PC-9 (cell line): Measurements from ENCODE around the gene MCUB.

Experiments
- EZH2 ChIP-seq: fragments of 200-600 bp; sonication (generic); IDR thresholded peaks from 2 replicates; pipeline ENCODE4 v1.8.0; 2017; ENCODE audit warnings: antibody characterized with exemption, low read depth
- TF ChIP-seq, protein P1 (sequence below): fragments of 200-600 bp; sonication (generic); conservative IDR thresholded peaks from 2 replicates; pipeline ENCODE4 v1.6.1; 2017; ENCODE audit warnings: mixed run types, antibody characterized with exemption, mild to moderate bottlenecking, moderate library complexity

- TF ChIP-seq, protein P1, sequence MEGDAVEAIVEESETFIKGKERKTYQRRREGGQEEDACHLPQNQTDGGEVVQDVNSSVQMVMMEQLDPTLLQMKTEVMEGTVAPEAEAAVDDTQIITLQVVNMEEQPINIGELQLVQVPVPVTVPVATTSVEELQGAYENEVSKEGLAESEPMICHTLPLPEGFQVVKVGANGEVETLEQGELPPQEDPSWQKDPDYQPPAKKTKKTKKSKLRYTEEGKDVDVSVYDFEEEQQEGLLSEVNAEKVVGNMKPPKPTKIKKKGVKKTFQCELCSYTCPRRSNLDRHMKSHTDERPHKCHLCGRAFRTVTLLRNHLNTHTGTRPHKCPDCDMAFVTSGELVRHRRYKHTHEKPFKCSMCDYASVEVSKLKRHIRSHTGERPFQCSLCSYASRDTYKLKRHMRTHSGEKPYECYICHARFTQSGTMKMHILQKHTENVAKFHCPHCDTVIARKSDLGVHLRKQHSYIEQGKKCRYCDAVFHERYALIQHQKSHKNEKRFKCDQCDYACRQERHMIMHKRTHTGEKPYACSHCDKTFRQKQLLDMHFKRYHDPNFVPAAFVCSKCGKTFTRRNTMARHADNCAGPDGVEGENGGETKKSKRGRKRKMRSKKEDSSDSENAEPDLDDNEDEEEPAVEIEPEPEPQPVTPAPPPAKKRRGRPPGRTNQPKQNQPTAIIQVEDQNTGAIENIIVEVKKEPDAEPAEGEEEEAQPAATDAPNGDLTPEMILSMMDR = no peak
- TF ChIP-seq EZH2 = no peak
Observed at GRCh38 chr4:109571494-109571893, 11.4 kb downstream of the MCUB start.
